Activated CD8-positive, alpha-beta memory T cell treated with anti-CD3 and anti-CD28 coated beads for 1 hour (primary cell): ENCODE data around the gene CCDC137.

Experiments
- DNase-seq, 2 donors: peaks; one replicate each; pipeline ENCODE4 v3.0.0-alpha.2; 2020; ENCODE audit warnings: low read depth in 1 of 2; ENCODE audit errors: extremely low read depth in 1 of 2

CCDC137 gene

GRCh38 chr17:81714412-81715106 lies 48.0 kb downstream of the CCDC137 start:
- no peak for DNase-seq

- no peak for DNase-seq
Observed at GRCh38 chr17:81715107-81715871, 48.8 kb downstream of the CCDC137 start.

DNA sequence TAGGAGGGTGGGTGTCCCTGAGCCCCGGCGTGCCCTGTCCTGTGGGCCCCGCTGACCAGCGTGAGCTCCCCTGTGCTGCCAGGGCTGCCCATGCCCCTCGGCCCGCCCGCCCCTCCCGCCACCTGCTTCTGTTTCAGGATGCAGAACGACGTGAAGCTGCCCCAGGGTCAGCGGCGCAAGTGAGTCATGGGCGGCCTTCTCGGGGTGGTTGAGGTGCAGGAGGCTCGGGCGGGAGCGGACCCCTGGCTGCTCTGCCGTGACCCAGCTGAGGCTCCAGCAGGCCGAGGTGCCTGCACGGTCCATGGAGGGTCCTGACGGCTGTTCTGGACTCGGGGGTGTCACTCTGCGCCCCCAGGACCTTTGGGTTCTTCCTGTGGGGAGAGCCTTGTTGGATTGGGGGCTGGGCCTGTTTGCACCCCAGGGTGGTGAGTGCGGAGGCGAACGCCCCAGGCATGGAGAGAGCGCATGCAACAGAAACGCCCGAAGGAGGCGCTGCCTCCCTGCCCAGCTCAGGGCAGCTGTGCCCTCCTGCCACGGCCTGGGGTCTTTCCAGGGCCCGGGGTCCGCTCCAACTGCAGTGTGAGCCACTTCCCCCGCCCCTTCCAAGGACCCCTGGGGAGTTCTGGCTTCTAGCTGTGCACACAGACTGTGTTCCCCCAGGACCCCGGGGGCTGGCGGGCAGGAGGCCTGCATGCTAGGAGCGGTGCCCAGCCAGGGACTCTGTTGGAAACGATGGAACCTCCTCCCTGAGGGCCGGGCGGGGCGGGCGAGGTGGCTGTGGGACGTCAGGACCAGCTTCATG lies 49.5 kb downstream of the CCDC137 start:
- DNase-seq, result no peak

DNA sequence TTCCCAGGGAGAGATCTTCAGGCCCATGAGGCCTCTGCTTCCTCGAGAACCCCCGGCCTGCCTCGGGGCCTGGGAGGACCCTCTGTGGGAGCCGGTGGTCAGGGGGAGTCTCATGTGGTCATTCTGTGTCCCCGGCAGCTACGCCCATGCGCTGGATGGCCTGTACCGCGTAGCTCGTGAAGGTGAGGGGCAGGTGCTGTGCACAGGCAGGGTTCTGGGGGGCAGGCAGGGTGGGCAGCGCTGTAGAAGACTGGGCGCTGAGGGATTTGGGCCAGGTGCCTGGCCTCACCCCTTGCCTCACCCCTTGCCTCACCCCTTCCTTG lies 50.1 kb downstream of the CCDC137 start:
- DNase-seq, result no peak

- no peak for DNase-seq
Observed at GRCh38 chr17:81717049-81717765, 50.7 kb downstream of the CCDC137 start.

DNA sequence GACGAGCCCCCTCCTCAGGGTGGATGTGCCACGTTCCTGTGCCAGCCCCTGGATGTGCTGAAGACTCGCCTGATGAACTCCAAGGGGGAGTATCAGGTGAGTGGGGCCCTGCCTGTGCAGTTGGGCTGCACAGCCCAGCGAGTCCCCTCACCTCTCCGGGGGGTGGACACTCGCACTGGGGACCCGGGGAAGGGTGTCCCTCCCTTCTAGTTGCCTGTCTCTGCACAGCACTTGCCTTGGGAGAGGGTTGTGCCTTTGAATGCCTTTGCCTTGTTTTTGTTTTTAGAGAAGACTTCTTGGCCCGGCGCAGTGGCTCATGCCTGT lies 51.2 kb downstream of the CCDC137 start:
- no peak for DNase-seq

- no peak for DNase-seq
Observed at GRCh38 chr17:81719410-81720266, 53.1 kb downstream of the CCDC137 start.

- DNase-seq, result no peak
Observed at GRCh38 chr17:81720267-81721071, 53.9 kb downstream of the CCDC137 start.

GRCh38 chr17:81722184-81723120 lies 55.9 kb downstream of the CCDC137 start:
- no peak for DNase-seq
